GM12878 (cell line): ENCODE data around the gene TMEM232. TPM values are rescaled to one million over a fixed set of nuclear protein-coding genes. Genes with fewer than 3 reads are reported as not detected.

ENCODE experiments used
- ATAC-seq: fragments of 200-7000 bp; cut with Tn5 transposase; 3 replicates; pipeline ENCODE4 v1.9.1; 2020; ENCODE audit warnings: mild to moderate bottlenecking, moderate library complexity
- BruUV-seq: library from RNA; stranded (reverse); fragments of 400-500 nt; replicated peaks from 2 replicates; lab custom pipeline; 2021; lab: Mats Ljungman, UMichigan
- CTCF ChIA-PET: fragments of 300-600 bp; sonication (Branson Sonifier 250); formaldehyde crosslinking; extraction: SDS; loops from one replicate; lab custom pipeline; 2021; ENCODE audit warnings: inconsistent platforms; lab: Yijun Ruan, JAX
- POLR2A ChIA-PET: fragments of 350-600 bp; formaldehyde crosslinking; extraction: SDS; loops from one replicate; lab custom pipeline; 2021; ENCODE audit warnings: inconsistent platforms; lab: Charles Lee
- RAD21 ChIA-PET: fragments of 300-600 bp; sonication (Branson Sonifier 250); formaldehyde crosslinking; loops from one replicate; lab custom pipeline; 2023; ENCODE audit warnings: antibody characterized with exemption; ENCODE audit not compliant: unreplicated experiment; lab: Charles Lee
- SMC1A ChIA-PET: fragments of 300-600 bp; sonication (Branson Sonifier 250); formaldehyde crosslinking; loops from one replicate; lab custom pipeline; 2023; ENCODE audit not compliant: unreplicated experiment, uncharacterized antibody; lab: Charles Lee
- DNase-seq: peaks from one replicate; pipeline ENCODE4 v3.0.0-alpha.2; 2011; ENCODE audit warnings: low read depth, low spot score
- FAIRE-seq: peaks from 3 replicates; lab custom pipeline; 2011; peaks lifted over from hg19 to GRCh38; lab: Jason Lieb, UNC
- H2AFZ ChIP-seq: 2 replicates; pipeline ENCODE4 v1.6.0; 2011; ENCODE audit warnings: low read depth, low read length, control low read depth; ENCODE audit not compliant: control insufficient read depth
- H3K27ac ChIP-seq: 2 replicates; pipeline ENCODE4 v1.5.1; 2011; ENCODE audit warnings: control low read depth; ENCODE audit not compliant: control insufficient read depth, insufficient read depth
- H3K27me3 ChIP-seq, 2 experiments: replicated peaks in 1 of 2; 2 replicates each; pipeline versions ENCODE4 v1.6.0 to v1.6.1; 2011; ENCODE audit warnings: low read length in 1 of 2; ENCODE audit not compliant: control insufficient read depth in 2 of 2, insufficient read depth in 2 of 2
- H3K36me3 ChIP-seq, 2 experiments: 2 replicates each; pipeline ENCODE4 v1.5.1; 2011; ENCODE audit warnings: low read length in 1 of 2; ENCODE audit not compliant: control insufficient read depth in 2 of 2, insufficient read depth in 2 of 2
- H3K4me1 ChIP-seq: 2 replicates; pipeline ENCODE4 v1.6.1; 2011; ENCODE audit warnings: mild to moderate bottlenecking, low read length, moderate library complexity, mixed read lengths; ENCODE audit not compliant: control insufficient read depth, insufficient read depth
- H3K4me2 ChIP-seq: 2 replicates; pipeline ENCODE4 v1.6.0; 2011; ENCODE audit warnings: control low read depth; ENCODE audit not compliant: control insufficient read depth, insufficient read depth
- H3K4me3 ChIP-seq: fragments of 200-600 bp; sonication (generic); 2 replicates; pipeline ENCODE4 v1.5.1; 2016
- H3K79me2 ChIP-seq: 2 replicates; pipeline ENCODE4 v1.6.0; 2011; ENCODE audit warnings: low read length; ENCODE audit not compliant: control insufficient read depth, insufficient read depth
- H3K9ac ChIP-seq: 2 replicates; pipeline ENCODE4 v1.8.0; 2011; ENCODE audit warnings: low read length, control low read depth, mixed read lengths; ENCODE audit not compliant: control insufficient read depth, insufficient read depth
- H3K9me3 ChIP-seq: replicated peaks from 3 replicates; pipeline ENCODE4 v1.5.1; 2011; ENCODE audit warnings: mild to moderate bottlenecking, low read length; ENCODE audit not compliant: control insufficient read depth, insufficient read depth
- H4K20me1 ChIP-seq: 2 replicates; pipeline ENCODE4 v1.6.0; 2011; ENCODE audit not compliant: control insufficient read depth, insufficient read depth
- HDGF ChIP-seq: fragments of 450-650 bp; IDR thresholded peaks from 2 replicates; pipeline ENCODE4 v1.6.1; 2016; ENCODE audit warnings: antibody characterized with exemption
- MTA3 ChIP-seq: IDR thresholded peaks from 2 replicates; pipeline ENCODE4 v1.6.1; 2012; ENCODE audit warnings: low read length, inconsistent platforms, borderline replicate concordance
- POLR2AphosphoS2 ChIP-seq: IDR thresholded peaks from 2 replicates; pipeline ENCODE4 v1.6.1; 2011; ENCODE audit warnings: low read depth, mild to moderate bottlenecking, low read length, improper control_type of control experiment, moderate library complexity
- SIX5 ChIP-seq: IDR thresholded peaks from 2 replicates; pipeline ENCODE4 v1.6.1; 2011; ENCODE audit warnings: mild to moderate bottlenecking, low read depth, low read length, moderate library complexity; ENCODE audit not compliant: severe bottlenecking
- SREBF1 ChIP-seq: IDR thresholded peaks from 2 replicates; pipeline ENCODE4 v1.6.1; 2012; ENCODE audit warnings: mild to moderate bottlenecking, low read length
- STAT1 ChIP-seq: fragments of 450-650 bp; conservative IDR thresholded peaks from 2 replicates; pipeline ENCODE4 v1.6.1; 2014; ENCODE audit warnings: antibody characterized with exemption, mild to moderate bottlenecking
- TARDBP ChIP-seq: IDR thresholded peaks from 2 replicates; pipeline ENCODE4 v1.6.1; 2016; ENCODE audit warnings: borderline replicate concordance
- TBL1XR1 ChIP-seq: IDR thresholded peaks from 2 replicates; pipeline ENCODE4 v1.6.1; 2012; ENCODE audit warnings: low read depth, low read length, improper control_type of control experiment
- WGBS: methylation state at CpG from one replicate; pipeline ENCODE4 v1.1.6; 2016; ENCODE audit warnings: low lambda C conversion rate; ENCODE audit not compliant: insufficient replicate concordance, insufficient coverage; ENCODE audit errors: missing lambda C conversion rate; 5-methylcytosine and 5-hydroxymethylcytosine counted together
- in situ Hi-C: fragments of 300-500 bp; cut with MboI; formaldehyde crosslinking; loops from 9 replicates; pipeline ENCODE4 v1.14.3; 2018; ENCODE audit warnings: mixed read lengths
- intact Hi-C: fragments of 100-400 bp; cut with micrococcal nuclease; formaldehyde crosslinking; loops from one replicate; pipeline ENCODE4 v1.14.2; 2022; ENCODE audit not compliant: unreplicated experiment
- polyA plus RNA-seq, 11 experiments: library from polyadenylated mRNA; depleted of rRNA in 4 of 11; unstranded in 6 of 11; stranded (reverse) in 5 of 11; fragments of >200 nt; fragmentation: Nextera tagmentation in 4 of 11; fragmentation: Illumina TruSeq in 1 of 11; extraction: Ambion mirVana in 4 of 11; extraction: Trizol in 1 of 11; gene quantifications; 1 replicate in 1 of 11; 2 replicates in 10 of 11; pipeline versions ENCODE4 v1.2.1 to v1.2.3, GENCODE V29; 2011 to 2016; ENCODE audit warnings: inconsistent platforms in 2 of 11, missing spikeins in 2 of 11, low read depth in 1 of 11
- total RNA-seq, 4 experiments: library from RNA; depleted of rRNA in 3 of 4; stranded (reverse); fragments of >200 nt in 3 of 4; fragmentation: Illumina TruSeq in 1 of 4; extraction: Trizol in 1 of 4; gene quantifications; 2 replicates each; pipeline versions ENCODE4 v1.2.1 to v1.2.3, GENCODE V29; 2013 to 2021
- TF ChIP-seq, protein P1 (sequence below): fragments of 450-650 bp; formaldehyde crosslinking; IDR thresholded peaks from 2 replicates; pipeline ENCODE4 v1.5.0; 2022; ENCODE audit warnings: mild to moderate bottlenecking, missing genetic modification characterization
- TF ChIP-seq, protein P2 (sequence below): IDR thresholded peaks from 2 replicates; pipeline ENCODE4 v1.6.1; 2012; ENCODE audit warnings: low read depth, low read length, improper control_type of control experiment
- TF ChIP-seq, protein P3 (sequence below): fragments of 450-650 bp; IDR thresholded peaks from 2 replicates; pipeline ENCODE4 v1.6.1; 2017; ENCODE audit warnings: mild to moderate bottlenecking, moderate library complexity

The TMEM232 gene
- total and polyA plus RNA-seq, 10 of the 15 experiments (the other 5 are each of a cell fraction or from before 2014, with no cell fraction given): 0.29 to 1.3 (median 0.91) TPM

- TF ChIP-seq, protein P1, sequence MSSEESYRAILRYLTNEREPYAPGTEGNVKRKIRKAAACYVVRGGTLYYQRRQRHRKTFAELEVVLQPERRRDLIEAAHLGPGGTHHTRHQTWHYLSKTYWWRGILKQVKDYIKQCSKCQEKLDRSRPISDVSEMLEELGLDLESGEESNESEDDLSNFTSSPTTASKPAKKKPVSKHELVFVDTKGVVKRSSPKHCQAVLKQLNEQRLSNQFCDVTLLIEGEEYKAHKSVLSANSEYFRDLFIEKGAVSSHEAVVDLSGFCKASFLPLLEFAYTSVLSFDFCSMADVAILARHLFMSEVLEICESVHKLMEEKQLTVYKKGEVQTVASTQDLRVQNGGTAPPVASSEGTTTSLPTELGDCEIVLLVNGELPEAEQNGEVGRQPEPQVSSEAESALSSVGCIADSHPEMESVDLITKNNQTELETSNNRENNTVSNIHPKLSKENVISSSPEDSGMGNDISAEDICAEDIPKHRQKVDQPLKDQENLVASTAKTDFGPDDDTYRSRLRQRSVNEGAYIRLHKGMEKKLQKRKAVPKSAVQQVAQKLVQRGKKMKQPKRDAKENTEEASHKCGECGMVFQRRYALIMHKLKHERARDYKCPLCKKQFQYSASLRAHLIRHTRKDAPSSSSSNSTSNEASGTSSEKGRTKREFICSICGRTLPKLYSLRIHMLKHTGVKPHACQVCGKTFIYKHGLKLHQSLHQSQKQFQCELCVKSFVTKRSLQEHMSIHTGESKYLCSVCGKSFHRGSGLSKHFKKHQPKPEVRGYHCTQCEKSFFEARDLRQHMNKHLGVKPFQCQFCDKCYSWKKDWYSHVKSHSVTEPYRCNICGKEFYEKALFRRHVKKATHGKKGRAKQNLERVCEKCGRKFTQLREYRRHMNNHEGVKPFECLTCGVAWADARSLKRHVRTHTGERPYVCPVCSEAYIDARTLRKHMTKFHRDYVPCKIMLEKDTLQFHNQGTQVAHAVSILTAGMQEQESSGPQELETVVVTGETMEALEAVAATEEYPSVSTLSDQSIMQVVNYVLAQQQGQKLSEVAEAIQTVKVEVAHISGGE (CRISPR knock-in tag): no peak
- no peak for TF ChIP-seq POLR2AphosphoS2
- no peak for TF ChIP-seq SREBF1
- TF ChIP-seq, all 136 proteins: peak for 0
Measured at GRCh38 chr5:110478895-110479294, 247.6 kb downstream of the TMEM232 start (continued).

- intact Hi-C loops (no loop called here), in situ Hi-C loops (no loop called here)
- ChIA-PET CTCF (no interaction called here), POLR2A (no interaction called here), SMC1A (no interaction called here), RAD21 (no interaction called here)
- no peak overlapping the region for H3K4me3 ChIP-seq
- TF ChIP-seq SIX5 (no peak), TARDBP (no peak), MTA3 (no peak), TBL1XR1 (no peak), HDGF (no peak), STAT1 (no peak)
- TF ChIP-seq, protein P2, sequence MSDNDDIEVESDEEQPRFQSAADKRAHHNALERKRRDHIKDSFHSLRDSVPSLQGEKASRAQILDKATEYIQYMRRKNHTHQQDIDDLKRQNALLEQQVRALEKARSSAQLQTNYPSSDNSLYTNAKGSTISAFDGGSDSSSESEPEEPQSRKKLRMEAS: no peak
- TF ChIP-seq, protein P3, sequence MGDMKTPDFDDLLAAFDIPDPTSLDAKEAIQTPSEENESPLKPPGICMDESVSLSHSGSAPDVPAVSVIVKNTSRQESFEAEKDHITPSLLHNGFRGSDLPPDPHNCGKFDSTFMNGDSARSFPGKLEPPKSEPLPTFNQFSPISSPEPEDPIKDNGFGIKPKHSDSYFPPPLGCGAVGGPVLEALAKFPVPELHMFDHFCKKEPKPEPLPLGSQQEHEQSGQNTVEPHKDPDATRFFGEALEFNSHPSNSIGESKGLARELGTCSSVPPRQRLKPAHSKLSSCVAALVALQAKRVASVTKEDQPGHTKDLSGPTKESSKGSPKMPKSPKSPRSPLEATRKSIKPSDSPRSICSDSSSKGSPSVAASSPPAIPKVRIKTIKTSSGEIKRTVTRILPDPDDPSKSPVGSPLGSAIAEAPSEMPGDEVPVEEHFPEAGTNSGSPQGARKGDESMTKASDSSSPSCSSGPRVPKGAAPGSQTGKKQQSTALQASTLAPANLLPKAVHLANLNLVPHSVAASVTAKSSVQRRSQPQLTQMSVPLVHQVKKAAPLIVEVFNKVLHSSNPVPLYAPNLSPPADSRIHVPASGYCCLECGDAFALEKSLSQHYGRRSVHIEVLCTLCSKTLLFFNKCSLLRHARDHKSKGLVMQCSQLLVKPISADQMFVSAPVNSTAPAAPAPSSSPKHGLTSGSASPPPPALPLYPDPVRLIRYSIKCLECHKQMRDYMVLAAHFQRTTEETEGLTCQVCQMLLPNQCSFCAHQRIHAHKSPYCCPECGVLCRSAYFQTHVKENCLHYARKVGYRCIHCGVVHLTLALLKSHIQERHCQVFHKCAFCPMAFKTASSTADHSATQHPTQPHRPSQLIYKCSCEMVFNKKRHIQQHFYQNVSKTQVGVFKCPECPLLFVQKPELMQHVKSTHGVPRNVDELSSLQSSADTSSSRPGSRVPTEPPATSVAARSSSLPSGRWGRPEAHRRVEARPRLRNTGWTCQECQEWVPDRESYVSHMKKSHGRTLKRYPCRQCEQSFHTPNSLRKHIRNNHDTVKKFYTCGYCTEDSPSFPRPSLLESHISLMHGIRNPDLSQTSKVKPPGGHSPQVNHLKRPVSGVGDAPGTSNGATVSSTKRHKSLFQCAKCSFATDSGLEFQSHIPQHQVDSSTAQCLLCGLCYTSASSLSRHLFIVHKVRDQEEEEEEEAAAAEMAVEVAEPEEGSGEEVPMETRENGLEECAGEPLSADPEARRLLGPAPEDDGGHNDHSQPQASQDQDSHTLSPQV: no peak
- WGBS: 10% methylated on average over 3 of the region's 3 CpGs
- H3K79me2 ChIP-seq: no peaks in the 10 kb centered on the region
- no peak overlapping the region for H2AFZ ChIP-seq
- no peak for ATAC-seq
- no peaks in the 10 kb centered on the region for H4K20me1 ChIP-seq
- no TSS peak for BruUV-seq
- no peaks in the 10 kb centered on the region for H3K36me3 ChIP-seq
- no peaks in the 10 kb centered on the region for H3K4me1 ChIP-seq
- no peak for FAIRE-seq
- H3K27me3 ChIP-seq: no peaks in the 10 kb centered on the region
- H3K9me3 ChIP-seq: no peaks in the 10 kb centered on the region
- H3K4me2 ChIP-seq: no peak overlapping the region
- H3K9ac ChIP-seq: no peak overlapping the region
- DNase-seq: no peak
- no peak overlapping the region for H3K27ac ChIP-seq
Measured at GRCh38 chr5:110477911-110478310, 248.6 kb downstream of the TMEM232 start.
